ENCODE measurements around the gene TRIP11.

Gene TRIP11

DNA sequence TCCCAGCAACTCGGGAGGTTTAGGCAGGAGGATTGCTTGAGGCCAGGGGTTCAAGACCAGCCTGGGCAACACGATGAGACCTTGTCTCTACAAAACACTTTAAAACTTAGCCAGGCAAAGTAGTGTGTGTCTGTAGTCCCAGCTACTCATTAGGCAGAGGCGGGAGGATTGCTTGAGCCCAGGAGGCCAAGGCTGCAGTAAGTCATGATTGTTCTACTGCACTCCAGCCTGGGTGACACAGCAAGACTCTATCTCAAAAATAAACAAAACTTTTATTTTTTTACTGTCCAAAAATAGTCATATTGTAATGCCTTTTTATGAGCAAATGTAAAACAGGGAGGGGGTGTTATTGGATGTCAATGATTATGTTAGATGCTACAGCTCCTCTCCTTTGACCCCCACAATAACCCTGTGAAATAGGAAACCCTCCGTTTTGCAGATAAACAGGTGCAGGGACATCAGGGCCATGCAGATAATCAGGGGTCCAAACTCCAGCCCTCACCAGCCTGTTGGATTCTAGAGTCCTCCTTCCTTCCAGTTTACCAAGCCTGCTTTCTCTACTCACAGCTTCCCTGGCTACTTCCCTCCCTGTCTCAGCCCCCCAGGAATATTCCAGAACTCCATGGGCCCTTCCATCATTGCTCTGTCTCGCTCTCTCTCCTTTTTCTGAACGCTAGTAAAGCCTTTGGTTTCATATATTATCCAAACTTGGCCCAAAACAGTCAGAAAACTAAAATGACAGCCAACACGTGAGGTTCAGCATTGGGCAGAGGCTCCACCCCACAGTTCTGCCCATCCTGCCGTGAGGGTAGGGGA, 86.5 kb downstream of the TRIP11 start:
- DNase-seq, result no peak

DNA sequence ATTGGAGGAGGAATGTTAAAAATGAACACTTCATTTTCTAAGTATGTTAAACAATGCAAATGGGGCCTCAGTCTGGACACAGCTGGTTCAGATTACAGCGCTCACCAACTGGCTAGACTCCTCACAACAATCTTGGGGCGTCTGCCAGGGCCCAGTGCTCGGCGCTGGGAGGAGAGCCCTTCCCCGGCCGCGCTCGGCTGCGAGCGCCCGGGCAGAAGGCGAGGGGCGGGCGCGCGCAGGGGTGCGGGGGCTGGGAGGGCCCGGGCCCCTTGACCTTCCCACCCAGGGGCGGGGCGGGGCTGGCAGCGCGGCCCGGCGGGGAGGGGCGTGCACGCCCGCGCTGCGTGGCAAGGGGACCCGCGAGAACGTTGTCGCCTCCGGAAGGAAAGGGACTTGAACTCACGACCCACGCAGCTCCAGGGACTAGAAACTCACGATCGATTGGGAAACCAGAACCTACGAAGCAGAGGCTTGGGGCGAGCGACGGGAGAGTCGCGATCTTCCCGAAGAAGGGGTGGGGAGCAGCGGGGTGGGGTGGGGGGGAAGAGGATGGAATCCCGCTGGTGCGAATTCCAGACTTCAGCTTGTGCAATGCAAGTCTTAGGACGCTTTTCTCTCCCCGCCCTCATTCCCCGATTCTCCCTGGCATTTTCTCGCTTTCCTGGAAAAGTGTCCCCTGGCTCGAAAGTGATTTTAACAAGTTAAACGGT, 92.2 kb downstream of the TRIP11 start, which contains the start of gene FBLN5:
Gene FBLN5 (minus strand): TSS at position 220 of the 710 bp plus-strand sequence. CDS start 465 bp downstream, outside the sequence.
- DNase-seq, result no peak

DNA sequence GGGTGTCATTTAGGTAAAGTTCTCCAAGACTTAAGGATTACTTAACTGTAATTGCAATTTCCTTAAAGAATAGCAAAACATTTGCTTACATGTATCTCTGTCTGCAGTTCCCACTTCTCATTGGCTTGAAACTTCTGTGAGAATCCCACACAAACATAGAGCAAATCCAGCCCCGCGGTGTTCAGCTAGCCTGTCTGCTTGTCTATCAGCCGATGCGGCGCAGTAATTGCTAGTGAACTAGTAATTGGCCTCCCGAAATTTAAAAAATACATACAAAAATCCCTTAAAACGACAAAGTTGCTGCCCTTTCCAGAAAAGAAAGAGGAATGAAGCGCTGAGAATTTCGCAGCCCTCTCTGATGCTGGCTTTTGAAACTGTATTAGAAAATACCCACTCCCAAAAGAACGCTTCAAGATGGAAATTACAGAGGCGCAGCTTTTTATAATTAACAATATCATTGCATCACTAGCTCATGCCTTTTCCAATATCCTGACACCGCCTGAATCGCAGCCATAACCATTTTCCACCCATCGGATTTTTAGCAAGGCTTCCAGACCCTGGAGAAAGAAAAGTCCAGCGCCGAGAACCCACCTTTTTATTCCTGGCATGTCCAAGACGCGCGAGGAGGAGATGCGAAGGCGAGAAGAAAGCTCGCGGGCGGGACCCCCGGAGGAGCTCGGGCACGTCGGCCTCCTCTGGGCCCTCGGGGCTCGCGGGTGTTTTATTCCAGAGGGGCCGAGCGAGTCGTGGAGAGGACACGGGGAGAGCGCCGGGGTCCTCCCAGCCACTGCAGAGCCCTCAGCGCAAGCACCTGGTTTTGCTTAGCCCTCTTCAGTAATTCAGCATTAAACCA, 93.0 kb downstream of the TRIP11 start:
- no peak for DNase-seq

DNA sequence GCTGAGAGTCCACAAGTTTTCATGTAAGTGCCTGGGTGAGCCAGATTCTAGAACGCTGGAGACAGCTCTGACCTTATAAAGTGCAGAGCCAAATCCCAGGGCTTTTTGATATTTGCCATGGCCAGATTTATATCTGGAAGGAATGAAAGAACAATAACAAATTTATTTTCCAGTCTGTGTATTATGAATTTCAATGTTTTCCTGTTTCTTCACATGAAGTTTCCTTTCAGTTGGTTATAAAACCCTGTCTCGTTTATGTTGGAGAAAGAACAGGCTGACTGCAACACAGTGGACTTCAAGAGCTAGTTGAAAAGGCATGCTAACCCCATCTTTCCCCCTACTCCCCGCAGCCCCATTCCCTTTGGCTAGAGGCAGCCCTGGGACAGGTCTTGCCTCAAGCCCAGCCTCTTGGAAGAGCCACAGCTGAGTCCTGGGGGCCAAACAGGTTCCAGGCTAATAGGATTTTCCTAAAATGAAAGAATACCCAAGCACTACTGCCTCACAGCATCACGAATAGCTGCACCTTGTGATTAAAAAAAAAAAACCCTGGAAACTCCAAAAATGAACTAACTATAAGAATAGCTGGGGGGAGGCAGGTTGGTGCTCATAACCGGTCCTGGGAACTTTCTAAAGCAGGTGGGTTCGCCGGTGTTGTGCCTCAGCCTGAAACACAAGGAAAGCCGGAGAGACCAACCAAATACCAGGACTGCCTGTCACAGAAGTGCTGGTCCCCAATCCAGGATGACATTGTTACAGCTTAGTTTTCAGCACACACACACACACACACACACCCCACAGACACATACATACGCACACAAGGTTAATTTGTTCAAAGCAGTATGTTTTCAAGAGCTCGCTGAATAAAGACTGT, 93.9 kb downstream of the TRIP11 start:
- DNase-seq, result no peak

DNA sequence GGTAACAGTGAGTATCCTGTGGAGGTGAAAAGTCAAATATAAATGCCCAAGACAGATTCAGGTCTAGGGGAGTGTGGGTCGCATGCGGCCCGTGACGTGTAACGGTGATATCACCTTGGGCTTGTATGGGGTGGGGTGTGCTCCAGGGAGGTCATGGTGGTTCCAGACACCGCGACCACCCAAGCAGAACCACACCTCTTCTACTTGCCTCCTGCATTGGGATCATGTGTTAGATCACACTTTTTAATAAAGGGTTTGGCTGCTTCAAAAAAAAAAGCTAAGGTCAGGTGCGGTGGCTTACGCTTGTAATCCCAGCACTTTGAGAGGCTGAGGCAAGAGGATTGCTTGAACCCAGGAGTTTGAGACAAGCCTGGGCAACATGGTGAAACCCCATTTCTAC, 96.9 kb downstream of the TRIP11 start:
- no peak for DNase-seq

DNA sequence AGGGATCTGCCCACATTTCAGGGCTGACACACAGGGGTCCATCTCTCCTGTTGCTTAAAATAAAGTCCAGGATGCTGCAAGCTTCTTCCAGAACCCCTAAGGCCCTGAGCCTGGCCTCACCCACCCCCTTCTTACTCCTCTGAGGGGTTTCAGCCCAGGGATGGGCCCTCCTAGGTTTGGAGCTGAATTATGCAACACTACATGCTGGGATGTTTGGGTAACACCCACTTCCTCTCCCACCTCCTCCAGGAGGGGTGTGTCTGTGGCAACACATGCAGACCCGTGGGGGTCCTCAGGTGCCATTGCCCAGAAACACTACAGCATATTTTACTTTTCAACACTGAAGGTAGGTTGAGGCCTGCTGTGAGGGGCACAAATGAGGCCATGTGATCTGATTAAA, 97.7 kb downstream of the TRIP11 start:
- DNase-seq, result no peak

DNA sequence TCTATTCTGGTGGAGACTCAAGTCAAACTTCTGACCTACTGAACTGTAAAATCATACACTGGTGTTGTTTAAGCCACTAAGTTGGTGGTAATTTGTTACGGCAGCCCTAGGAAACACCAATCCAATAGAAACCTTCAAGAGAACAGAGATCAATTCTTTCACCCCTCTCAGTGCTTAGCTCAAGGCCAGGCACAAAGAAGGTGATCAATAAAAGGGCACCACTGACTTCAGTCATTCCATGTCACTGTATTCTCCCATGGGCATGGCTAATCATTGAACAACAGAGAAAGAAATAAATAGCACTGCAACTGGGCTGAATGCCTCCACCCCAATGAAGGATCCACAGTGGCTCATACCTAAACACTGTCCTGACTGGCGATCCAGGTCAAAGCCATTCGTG, 99.7 kb downstream of the TRIP11 start:
- DNase-seq, result no peak

DNA sequence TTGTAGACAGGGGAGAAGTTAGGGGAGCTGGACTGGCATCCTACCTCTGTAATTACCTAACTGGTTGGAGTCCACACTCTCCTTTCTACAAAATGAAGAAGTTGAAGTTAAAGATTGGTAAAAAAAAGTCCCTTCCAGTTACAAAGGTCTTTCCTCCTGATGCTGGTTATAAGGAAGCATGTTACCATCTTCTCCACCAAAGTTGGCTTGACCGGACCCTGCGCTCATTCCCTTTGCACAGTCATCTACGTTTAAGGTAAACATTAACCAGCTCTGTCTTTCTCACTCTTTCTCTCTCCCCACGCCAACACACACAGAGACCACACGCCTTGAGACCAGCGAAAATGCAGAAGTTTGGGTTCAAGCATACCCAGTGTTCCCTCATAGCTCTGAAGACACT, 104.3 kb downstream of the TRIP11 start:
- DNase-seq, result no peak

DNA sequence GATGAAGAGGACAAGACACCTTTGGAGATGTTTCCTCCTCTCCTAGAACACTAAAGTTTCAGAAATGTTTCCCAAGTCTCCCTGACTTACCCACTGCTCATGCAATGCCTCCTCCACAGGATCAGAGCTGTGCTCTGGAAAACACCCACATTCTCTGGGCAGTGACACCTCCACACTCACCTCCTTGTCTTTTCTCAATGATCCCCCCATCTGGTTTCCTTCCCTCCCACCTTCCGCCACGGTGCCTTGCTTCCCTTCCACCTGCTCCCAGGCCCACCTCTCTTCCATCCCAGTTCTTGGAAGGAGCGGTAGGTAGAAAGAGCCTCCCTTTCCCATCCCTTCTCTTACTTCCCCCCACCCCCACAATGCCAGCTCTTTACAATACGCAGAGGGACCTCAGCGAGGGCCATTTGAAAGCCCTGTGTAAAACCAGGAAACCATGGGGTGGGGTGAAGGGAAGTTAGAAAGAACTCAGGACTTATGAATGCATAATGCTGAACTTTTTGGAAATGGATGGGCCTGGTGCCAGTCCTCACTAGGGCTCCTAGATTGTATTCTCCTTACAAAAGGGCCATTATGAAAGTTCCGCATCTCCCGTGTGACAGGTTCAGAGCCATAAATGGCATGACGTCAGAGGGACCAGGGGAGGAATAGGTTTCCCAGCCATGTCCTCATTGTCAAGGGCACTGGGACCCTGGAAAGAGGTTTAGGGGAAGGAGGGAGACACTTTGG, 105.1 kb downstream of the TRIP11 start:
- DNase-seq, result no peak

DNA sequence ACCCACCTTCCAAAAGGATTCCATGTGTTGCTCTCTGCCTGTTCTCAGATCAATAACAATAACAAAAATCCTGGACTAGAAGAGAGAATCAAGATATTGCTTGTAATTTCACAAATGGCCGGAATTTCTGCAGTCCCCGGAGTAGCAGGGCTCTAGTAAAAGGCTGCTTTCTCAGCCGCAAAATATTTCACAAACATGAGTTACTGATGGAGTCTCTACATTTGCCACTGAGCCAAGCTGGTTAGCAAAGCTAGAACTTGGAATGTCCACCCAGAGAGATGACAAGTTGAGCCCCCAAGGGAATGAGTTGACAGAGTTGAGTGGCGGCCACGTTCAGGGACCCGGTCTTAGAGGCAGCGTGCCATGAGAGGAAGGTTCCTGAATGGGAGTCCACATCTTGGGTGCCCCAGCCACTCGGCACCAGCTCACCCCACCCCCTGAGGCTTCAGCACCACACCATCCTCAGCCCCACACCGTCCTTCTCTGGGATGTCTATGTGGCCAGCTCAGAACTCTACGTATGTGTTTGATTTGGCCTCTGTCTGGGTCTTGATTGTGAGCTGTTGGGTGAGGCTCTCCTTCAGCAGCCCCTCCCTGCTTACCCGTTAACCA, 108.3 kb downstream of the TRIP11 start:
- DNase-seq, result no peak

DNA sequence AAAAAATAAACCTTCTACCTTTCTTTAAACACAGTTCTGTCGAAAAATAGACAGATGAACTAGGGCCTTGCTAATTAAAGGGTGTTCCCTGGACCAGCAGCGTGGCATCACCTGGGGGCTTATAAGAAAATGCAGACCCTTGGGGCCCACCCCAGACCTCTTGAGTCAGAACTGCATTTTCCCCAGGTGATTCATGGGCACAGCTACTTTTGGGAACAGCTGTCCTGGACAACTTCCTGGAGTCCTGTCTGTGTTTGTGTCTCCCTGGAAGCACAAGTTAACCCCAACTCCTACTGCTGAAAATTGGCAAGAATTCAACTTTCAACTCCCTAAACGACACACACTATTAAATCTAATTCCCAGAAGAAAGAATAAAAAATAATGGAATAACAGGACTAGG, 110.2 kb downstream of the TRIP11 start:
- no peak for DNase-seq

DNA sequence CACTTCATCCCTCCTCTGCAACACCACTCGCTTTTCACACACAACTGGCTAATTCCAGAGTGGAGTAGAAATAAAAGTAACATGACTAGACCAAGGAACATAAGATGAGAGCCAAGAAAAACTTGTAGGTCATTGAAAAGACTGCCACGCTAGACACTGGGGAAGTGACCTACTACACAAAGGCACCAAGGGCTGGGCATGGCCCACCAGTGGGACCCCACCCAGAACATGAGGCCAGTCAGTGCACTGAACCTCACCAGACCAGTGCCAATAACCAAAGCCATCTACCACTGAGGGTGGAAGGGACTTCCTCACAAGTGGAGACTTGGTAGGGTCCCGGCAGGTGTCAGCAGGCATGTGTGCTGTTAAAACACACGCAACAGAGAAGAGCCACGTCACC, 112.1 kb downstream of the TRIP11 start:
- no peak for DNase-seq

DNA sequence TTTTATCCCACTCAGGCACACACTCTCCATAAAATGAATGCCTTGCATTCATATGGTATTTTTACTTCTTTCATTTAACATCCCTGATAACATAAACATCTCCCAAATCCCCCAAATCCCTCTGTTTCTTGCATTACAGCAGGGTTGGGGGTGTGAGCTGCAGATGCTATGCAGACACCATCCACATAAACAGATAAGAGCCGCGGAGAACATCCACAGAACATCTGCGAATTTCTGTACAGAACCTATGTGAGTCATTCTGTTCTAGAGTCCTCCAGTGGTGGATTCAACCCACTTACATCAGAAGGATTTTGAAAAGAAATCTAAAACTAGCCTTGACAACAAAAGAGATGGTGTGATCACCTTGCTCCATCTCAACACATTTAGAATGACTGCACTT, 112.7 kb downstream of the TRIP11 start:
- no peak for DNase-seq

DNA sequence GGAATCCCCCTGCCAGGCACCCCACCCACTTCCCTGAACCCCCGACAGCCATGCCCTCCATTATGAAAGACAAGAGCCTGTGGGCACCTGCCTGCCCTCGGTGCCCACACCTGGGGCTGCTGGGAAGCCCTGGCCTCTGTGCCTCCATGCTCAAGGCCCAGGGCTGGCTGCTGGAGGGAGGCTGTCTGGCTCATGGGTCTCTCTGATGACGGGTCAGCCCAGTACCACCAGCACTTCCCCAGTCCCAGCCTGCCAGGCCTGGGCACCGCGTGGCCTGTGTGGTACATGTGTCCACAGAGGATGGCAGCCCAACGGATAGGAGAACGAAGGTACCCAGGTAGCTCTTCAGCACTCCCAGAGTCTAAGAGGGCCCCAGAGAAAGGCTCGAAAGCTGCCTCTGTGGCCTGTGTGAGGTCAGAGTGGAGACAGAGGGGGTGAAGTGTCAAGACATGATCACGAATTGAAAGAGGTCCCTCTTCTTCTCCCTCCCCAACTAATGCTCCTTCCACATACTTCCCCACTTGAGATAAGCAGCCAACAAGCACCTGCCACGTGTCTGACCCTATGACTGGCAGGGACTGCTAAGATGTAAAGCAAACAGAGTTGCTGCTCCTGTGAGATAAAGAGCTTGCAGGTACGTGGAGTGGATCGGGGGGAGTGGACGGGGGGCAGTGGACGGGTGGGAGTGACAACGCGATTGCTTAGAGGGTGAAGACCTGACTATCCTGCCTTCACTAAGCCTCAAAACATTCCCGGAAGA, 113.5 kb downstream of the TRIP11 start:
- no peak for DNase-seq

DNA sequence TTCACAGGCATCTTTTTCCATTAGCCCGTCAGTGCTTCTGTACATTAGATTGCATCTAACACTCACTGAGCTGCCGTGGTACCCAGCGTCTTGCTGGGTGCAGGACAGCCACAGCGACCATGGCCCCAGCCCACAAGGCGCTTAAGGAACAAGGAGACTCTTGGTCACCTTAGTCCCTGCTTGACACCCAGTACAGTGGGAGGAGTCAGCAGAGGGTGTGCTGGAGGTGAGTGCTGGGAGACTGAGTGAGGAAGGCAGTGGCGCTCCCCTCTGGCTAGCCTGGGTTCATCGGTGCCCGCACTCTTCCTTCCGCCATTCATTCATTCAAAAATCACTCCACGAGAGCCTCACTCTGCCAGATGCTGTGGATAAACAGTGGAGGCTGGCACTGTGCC, 114.1 kb downstream of the TRIP11 start:
- no peak for DNase-seq

DNA sequence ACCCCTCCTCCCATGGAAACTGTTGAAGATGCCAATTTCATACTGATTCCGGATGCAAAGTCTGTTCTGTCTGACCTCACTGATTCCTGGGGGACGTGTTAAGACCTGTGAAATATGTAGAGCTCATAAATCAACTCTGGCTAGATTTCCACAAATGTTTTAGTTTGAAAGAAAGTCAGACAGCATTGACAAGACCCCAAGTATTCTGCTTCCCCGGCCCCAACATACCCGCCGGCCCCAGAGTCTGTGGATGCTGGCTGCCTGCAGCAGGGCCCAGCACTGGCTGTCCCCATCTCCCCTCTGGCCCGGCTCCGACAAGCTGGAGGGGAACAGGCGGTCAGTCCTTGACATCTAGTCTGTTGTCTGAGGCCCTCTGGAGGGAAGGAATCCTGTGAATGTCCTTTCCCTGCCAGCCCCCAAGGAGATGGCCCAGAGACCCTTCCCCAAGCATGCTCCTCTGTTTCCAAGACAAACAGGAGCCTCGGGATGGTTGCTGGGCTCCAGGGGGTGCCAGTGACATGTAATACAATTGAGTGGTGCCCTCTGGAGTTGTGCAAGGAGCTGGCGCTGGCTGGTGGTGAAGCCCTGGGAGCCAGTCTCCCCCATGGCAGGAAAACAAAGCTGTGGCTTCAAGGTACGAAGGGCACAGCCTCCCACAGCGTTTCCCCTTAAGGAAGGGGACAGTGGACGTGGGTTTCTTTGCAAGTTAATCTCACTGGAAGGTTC, 114.7 kb downstream of the TRIP11 start:
- DNase-seq, result no peak

DNA sequence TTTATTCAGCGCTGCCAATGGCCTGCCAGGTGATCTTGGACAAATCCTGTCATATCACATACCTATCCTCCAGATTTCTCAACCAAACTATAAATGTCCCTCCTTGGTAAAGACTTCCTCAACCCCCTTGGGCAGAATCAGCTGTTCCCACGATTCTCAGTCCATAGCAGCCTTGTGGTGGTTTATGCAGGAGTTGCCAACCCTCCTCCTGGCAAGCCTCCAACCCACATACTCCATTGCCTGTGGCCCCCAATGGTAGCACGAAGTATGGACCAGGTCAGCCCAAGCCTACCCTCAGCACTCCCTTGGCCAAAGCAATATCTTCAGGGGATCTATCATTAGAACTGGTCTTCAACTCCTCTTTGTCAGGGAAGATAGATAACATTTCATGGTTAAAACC, 119.3 kb downstream of the TRIP11 start:
- DNase-seq, result no peak

DNA sequence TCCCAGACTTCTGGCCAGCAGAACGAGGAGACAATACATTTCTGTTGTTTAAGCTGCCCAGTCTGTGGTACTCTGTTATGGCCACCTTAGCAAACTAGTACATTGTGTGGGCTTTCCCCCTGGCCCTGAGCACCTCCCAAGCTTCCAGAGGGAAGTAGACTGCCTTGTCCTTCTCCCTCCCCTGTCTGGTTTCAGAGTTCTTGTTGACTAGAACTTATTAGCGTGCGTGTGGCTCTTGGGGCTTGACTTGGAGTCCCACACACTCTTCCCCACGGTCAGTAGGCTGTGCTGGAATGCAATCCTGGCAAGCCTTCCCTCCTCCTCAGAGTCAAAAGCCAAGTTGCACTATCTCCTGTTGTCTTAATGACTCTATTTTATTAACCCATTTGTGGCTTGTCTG, 120.0 kb downstream of the TRIP11 start:
- no peak for DNase-seq

DNA sequence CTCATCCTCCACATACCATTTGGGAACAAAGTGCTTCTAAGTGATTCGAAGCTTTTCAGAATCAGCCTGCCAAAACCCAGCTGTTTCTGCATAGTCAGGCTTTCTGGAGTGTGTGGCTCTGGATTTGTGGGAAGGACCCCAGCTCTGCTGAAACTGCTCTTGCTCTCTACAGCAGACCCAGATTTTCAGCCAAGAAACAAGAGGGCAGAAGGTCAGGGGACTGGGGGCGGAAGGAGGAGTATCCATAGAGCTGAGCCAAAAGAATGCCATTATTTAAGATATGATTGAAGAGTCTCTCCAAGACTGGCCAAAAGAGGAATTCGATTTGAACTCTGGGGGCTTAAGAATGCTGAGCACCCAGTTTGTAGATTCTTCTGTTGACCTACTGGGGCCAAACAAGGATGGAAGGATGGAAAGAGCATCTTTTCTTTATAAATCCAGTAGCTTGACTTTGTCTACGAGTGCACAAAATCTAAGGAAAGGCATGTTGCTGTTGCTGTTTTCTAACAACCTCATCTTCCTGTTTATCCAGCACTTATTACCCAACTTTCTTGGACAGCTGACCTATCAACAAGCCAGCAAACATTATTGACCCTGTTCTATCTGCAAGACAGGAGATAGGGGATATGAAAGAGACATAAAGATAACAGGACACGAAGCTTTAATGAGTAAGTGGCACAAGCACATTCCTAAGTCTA, 121.5 kb downstream of the TRIP11 start:
- DNase-seq, result no peak

Measured in activated CD4-positive, alpha-beta T cell treated with anti-CD3 and anti-CD28 coated beads for 1 hour (primary cell).